Globus pallidus (tissue), 1 donor: ENCODE data around the gene TENT5C.

ENCODE experiments used
- DNase-seq: peaks from one replicate; pipeline ENCODE4 v3.0.0-alpha.2; 2015; ENCODE audit warnings: low spot score

Gene TENT5C

GRCh38 chr1:117613969-117614729 lies 8.3 kb downstream of the TENT5C start:
- DNase-seq, result no peak

- DNase-seq, result no peak
These were observed 9.6 kb downstream of the TENT5C start for GRCh38 chr1:117615474-117615873.

GRCh38 chr1:117616356-117616755 lies 10.5 kb downstream of the TENT5C start:
- DNase-seq, result no peak

GRCh38 chr1:117616967-117617366 lies 11.1 kb downstream of the TENT5C start:
- no peak for DNase-seq

GRCh38 chr1:117618450-117619122 lies 12.7 kb downstream of the TENT5C start:
- DNase-seq, result no peak

GRCh38 chr1:117620440-117620839 lies 14.6 kb downstream of the TENT5C start:
- DNase-seq, result no peak

GRCh38 chr1:117621316-117621715 lies 15.5 kb downstream of the TENT5C start:
- DNase-seq, result no peak

GRCh38 chr1:117622726-117623125 lies 16.9 kb downstream of the TENT5C start:
- no peak for DNase-seq

GRCh38 chr1:117623141-117623540 lies 17.3 kb downstream of the TENT5C start:
- no peak for DNase-seq

GRCh38 chr1:117623698-117624097 lies 17.9 kb downstream of the TENT5C start:
- no peak for DNase-seq

- DNase-seq, result no peak
These were observed 21.8 kb downstream of the TENT5C start for GRCh38 chr1:117627546-117628130.

GRCh38 chr1:117628343-117628742 lies 22.5 kb downstream of the TENT5C start:
- no peak for DNase-seq

GRCh38 chr1:117629625-117630422 lies 24.0 kb downstream of the TENT5C start:
- no peak for DNase-seq

- no peak for DNase-seq
These were observed 24.7 kb downstream of the TENT5C start for GRCh38 chr1:117630423-117630998.

GRCh38 chr1:117631359-117632160 lies 25.7 kb downstream of the TENT5C start:
- DNase-seq, result no peak

GRCh38 chr1:117632269-117633067 lies 26.6 kb downstream of the TENT5C start:
- no peak for DNase-seq

- no peak for DNase-seq
These were observed 27.2 kb downstream of the TENT5C start for GRCh38 chr1:117633068-117633345.

- peak; percentile 11 for DNase-seq
These were observed 27.6 kb downstream of the TENT5C start for GRCh38 chr1:117633423-117633822.

GRCh38 chr1:117633936-117634335 lies 28.1 kb downstream of the TENT5C start:
- no peak for DNase-seq

GRCh38 chr1:117634631-117635030 lies 28.8 kb downstream of the TENT5C start:
- no peak for DNase-seq

- no peak for DNase-seq
These were observed 30.0 kb downstream of the TENT5C start for GRCh38 chr1:117635805-117636204.
